H54 (cell line): ENCODE data around the gene ZNF490.
"Not testable (repeated sequence)": the region's sequence is repeated elsewhere in the genome, so short reads cannot be mapped to it uniquely, and the experiment has no call there.

Source experiments
- DNase-seq: peaks from one replicate; pipeline ENCODE4 v3.0.0; 2011; ENCODE audit warnings: low spot score, mixed read lengths; ENCODE audit not compliant: insufficient read length
- FAIRE-seq: peaks from 3 replicates; lab custom pipeline; 2011; peaks lifted over from hg19 to GRCh38; lab: Jason Lieb, UNC
- POLR2A ChIP-seq: IDR thresholded peaks from 2 replicates; pipeline ENCODE4 v1.6.1; 2011; ENCODE audit warnings: low read depth, mild to moderate bottlenecking, low read length

ZNF490 gene

GRCh38 chr19:12610540-12611360 lies at the start of gene ZNF490, which contains the start of gene ZNF791:
TSS of gene ZNF490 (minus strand) at chr19:12610813. CDS start at chr19:12610680, 133 bp downstream.
TSS of gene ZNF791 (plus strand) at chr19:12610920. CDS start at chr19:12611080, 160 bp downstream.
- TF ChIP-seq POLR2A: peak; percentile 76; the same call in 1 of the 2 replicates
- peak; percentile 93 for FAIRE-seq

GRCh38 chr19:12657966-12658365 lies 47.4 kb upstream of the ZNF490 start:
- no peak for DNase-seq
- FAIRE-seq: no peak
- no peak for TF ChIP-seq POLR2A

More at GRCh38 chr19:12610540-12611360, at the start of gene ZNF490, which contains the start of gene ZNF791:
- peak; percentile 97 for DNase-seq

- DNase-seq: no peak
- FAIRE-seq: no peak
- no peak for TF ChIP-seq POLR2A
Observed at GRCh38 chr19:12656899-12657571, 46.4 kb upstream of the ZNF490 start.

- DNase-seq: no peak
- FAIRE-seq: no peak
- TF ChIP-seq POLR2A: no peak
Observed at GRCh38 chr19:12655546-12655945, 44.9 kb upstream of the ZNF490 start.

GRCh38 chr19:12652219-12652618 lies 41.6 kb upstream of the ZNF490 start:
- no peak for TF ChIP-seq POLR2A
- FAIRE-seq: no peak

GRCh38 chr19:12649941-12650340 lies 39.3 kb upstream of the ZNF490 start:
- DNase-seq (no peak), FAIRE-seq (no peak)
- no peak for TF ChIP-seq POLR2A

More at GRCh38 chr19:12652219-12652618, 41.6 kb upstream of the ZNF490 start:
- DNase-seq: no peak

- no peak for DNase-seq
- no peak for TF ChIP-seq POLR2A
- no peak for FAIRE-seq
Observed at GRCh38 chr19:12648088-12648487, 37.5 kb upstream of the ZNF490 start.

GRCh38 chr19:12647490-12648071 lies 37.0 kb upstream of the ZNF490 start:
- FAIRE-seq (no peak), DNase-seq (no peak)
- TF ChIP-seq POLR2A: no peak

- no peak for TF ChIP-seq POLR2A
- FAIRE-seq: no peak
- no peak for DNase-seq
Observed at GRCh38 chr19:12647047-12647446, 36.4 kb upstream of the ZNF490 start.

- no peak for TF ChIP-seq POLR2A
- DNase-seq (no peak), FAIRE-seq (no peak)
Observed at GRCh38 chr19:12646551-12646950, 35.9 kb upstream of the ZNF490 start.

GRCh38 chr19:12643716-12644115 lies 33.1 kb upstream of the ZNF490 start:
- FAIRE-seq, DNase-seq: not testable (repeated sequence)

GRCh38 chr19:12642506-12642905 lies 31.9 kb upstream of the ZNF490 start:
- no peak for DNase-seq
- FAIRE-seq: no peak
- TF ChIP-seq POLR2A: no peak

GRCh38 chr19:12641456-12641855 lies 30.8 kb upstream of the ZNF490 start:
- no peak for TF ChIP-seq POLR2A
- FAIRE-seq (no peak), DNase-seq (no peak)
